ENCODE data around the gene LINGO4.

Gene LINGO4

DNA sequence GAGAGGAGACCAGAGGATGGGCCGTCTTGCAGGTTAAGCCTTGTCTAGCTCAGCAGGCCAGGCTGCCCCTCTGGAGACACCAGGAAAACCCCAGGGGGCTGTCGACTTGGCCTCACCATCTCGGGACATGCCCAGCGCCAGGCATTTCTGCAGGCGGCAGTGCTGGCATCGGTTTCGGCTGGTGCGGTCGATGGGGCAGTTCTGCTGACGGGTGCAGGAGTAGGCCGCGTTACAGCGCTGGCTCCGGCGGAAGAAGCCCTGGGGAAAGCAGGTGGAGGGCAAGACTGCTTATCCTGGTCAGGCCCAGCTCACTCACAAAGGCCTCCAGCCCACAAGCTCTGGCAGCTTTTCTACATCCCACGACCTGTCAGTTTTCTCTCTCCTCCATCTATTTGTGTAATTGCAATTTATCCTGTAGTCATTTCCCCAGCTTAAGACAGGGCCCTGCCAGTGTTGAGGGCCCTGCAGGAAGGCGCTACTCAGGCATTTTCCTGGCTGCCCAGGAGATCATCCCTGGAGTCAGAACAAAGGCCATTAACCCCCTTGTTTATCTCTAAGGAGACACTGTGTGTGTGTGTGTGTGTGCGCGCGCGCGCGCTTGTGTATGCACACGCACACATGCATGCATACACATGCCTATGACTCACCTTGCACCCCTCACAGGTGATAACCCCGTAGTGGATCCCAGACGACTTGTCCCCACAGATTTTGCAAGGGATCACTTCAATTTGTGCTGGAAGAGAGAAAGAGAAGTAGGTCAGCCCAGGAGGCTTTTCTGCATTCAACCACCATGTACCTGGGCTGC is 11.5 kb upstream of the LINGO4 start:
- FAIRE-seq (no peak), DNase-seq (ENCODE audit: extremely low spot score, insufficient read length, low read depth) (no peak)

DNA sequence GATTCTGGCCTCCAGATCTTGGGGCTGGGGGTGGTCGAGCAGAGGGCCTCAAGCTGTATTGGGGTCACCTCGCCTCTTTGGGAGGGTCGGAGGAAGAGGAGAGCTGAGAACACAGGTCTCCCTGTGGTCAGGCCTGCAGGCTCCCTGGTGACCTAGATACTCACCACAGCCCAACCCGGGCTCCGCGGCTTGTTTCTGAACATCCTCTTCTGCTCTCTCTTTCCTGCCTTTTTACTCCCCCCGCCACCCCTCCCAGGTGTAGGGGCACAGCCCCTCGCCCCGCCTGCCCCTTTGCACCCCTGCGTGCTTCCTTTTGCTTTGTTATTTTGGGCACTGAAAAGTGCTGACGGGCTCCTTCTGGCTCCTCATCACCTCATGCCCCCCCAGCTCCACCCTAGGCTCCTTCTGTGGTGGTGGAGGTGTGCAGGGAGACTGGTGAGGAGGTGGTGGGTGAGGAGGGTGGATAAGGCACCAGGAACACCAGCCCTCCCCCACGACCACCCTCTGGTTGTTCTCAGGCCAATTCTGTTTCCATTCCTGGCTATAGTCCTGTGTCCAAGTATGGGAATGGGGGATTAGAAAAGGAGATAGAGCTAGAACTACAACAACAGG is 10.6 kb upstream of the LINGO4 start:
- no peak for DNase-seq (ENCODE audit: extremely low spot score, insufficient read length, low read depth)
- no peak for FAIRE-seq

DNA sequence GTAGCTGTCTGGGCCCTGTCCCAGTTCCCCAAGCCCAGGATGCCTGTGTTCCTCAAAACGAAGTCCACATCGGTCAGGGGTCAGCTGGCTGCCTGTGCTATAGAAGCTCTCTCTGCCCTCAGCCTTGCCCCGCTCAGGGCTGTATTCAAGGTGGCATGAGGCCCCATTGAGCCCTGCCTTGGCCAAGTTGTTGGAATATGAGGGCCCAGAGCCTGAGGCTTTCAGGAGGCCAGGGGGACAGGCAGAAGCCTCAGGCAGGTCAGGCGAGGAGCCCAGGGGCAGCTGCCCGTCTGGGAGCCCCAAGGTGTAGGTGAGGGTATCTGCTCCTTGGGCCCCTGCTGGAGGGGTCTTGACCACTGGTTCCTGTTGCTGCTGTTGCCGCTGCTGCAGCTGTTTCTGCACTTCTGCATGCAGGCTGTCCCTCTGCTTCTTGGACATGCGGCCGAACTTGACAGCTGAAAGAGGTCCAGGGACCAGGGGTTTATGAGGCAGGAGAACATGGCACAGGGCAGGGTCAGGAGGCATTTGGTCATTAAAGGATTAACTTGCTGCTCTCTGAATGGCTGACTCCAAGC is 9.8 kb upstream of the LINGO4 start:
- DNase-seq (ENCODE audit: extremely low spot score, insufficient read length, low read depth), result no peak
- FAIRE-seq, result no peak

DNA sequence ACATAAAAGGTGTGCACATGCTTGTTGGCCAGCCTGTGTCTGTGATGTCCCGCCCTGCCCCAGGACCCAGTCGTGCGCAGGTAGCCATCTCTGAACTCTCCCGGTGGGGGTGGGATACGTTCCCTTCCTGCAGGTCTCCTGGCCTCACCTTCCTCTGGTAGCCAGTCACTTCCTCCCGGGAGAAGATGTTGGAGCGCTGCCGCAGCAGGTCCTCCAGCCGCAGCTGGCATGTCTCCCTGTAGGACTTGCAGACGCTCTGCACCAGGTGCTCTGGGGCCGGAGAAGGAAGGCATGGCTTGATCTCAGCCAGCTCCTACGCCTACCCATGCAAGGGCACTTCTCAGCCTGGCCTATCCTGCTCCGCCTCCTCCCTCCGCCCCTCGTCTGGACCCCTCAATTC is 9.2 kb upstream of the LINGO4 start:
- FAIRE-seq, result no peak
- no peak for DNase-seq (ENCODE audit: extremely low spot score, insufficient read length, low read depth)

DNA sequence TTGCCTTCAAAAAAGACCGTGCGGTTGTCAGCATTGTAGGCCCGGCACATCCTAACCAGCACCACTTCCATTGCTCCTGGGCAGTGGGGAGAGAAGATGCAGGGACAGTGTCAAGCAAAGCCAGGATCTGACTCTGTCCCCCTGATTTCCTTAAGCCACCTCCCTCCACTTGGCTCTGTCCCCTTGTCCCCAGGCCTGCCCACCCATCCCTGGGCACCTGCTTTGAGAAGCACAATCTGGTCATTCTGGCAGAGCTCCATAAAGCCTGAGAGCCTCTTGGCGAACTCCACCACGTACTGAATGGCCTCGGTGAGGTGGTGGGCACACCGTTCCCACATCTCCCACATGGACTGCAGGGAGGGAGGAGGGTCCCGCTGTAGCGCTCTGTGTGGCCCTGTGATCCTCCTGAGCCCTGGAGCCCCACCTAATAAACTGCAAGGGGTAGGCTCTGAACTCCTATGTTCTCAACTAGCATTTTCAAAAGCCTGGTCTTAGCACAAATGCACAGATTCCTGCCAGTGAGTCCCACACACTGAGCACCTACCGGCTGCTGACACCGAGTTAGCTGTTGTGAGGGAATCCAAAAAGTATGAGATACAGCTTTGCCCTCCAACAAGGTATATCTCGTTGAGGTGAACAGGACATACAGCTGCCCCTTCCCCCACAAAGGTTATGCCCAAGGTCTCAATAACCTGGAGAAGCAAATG is 8.2 kb upstream of the LINGO4 start:
- FAIRE-seq (no peak), DNase-seq (ENCODE audit: extremely low spot score, insufficient read length, low read depth) (no peak)

DNA sequence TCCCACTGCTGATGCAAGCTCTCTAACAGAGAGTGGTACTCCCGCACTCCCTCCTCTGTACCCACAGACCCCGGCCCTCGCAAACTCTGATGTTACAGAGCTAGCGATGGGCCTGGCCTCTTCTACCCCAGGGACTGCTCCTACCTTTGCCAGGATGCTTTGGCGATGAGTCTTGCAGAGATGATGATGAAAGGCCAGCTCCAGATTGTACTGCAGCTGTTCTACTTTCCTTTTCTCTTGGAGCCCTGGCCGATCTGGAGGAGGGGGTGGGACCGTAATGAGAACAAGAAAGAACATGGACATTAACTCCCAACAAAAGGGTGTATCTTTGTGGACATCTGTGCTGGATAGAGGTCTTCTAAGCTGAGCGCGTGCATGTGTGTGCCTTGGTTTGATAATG is 6.0 kb upstream of the LINGO4 start:
- FAIRE-seq, result no peak
- DNase-seq (ENCODE audit: extremely low spot score, insufficient read length, low read depth), result no peak

DNA sequence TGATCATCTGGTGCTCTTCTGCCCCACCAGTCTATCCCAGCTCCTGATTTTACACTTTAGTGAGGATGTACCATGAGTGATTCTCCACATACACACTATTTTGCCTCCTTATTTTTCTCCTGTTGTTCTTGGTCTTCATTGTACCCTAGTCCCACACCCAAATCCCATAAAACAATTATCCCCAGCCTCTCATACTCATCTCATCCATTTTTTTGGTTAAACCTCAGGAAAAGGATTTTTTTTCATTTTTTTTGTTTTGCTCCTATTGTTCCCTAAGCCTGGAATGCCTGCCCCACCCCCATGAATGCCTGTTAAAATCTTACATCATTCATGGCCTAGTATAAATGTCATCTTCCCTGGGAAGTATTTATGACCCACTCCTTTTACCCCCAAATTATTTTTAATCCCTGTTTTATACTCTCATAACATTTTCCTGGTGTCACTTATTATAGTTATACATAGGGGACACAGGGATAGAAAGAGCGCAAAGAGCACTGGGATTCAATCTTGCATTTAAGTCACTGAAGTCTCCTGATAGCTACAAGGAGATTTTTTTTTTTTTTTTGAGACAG is 4.9 kb upstream of the LINGO4 start:
- no peak for DNase-seq (ENCODE audit: extremely low spot score, insufficient read length, low read depth)
- FAIRE-seq, result no peak

DNA sequence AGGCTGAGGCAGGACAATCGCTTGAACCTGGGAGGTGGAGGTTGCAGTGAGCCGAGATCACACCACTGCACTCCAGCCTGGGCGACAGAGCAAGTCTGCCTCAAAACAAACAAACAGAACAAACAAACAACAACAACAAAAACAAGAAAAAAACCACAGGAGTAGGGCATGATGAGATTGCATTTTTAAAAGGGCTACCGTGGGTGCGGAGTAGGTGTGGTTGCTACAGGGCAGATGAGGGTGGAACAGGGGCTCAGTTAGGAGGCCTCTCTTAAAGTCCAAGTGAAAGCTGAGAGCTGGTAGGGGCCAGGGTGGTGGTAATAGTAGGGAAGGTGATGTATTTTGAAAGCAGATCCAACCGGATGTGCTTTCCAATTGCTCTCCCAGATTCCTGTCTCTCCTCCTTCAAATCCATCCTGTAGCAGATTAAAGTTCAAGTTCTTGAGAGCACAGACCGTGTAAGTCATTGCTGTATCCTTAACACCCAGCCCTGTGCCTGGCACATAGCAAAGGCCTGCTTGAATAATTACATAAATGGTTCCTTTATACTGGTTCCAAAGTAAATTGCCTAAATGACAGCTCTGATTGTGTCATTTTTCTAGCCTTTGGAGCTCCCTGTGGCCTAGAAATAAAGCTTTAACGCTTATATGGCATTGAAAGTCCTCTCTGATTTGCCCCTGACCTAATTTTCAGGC is 4.2 kb upstream of the LINGO4 start:
- DNase-seq (ENCODE audit: extremely low spot score, insufficient read length, low read depth) (no peak), FAIRE-seq (no peak)

DNA sequence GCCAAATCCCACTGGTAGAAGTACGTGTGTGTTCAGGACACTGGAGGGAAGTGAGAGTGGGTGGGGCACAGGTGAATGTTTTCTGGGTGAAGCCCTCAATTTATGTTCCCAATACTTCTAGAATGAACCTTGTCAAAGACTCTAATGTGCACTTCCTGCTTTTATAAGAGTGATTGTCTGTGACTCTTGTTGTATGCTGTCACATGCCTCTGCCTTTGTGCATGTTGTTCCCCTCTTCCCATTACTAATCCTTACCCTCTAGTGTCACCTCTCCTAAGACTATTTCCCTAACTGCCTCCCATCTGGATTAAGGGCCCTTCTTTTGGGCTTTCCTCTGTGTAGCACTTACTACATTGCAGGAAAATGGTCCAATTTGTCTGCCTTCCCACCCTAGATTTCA is 2.5 kb upstream of the LINGO4 start:
- FAIRE-seq (no peak), DNase-seq (ENCODE audit: extremely low spot score, insufficient read length, low read depth) (no peak)

DNA sequence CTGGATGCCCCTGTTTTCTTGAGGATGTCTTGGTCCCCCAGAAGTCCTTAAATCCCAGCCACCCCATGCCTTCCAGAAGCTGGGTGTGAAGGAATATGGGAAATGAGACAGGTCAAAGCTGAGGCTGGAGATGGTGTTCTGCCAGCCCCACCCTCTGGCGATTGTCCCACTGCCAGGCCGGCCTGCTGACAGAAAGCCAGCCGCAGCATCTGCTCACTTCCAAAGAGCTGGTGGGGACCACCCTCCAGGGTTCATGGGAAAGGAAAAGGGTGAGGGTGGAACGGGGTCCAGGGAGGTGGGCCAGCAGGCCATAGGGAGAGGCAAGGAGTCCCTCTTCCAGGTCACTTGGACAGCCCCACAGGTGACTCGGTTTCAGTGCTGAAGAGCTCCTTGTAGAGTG is 1.9 kb upstream of the LINGO4 start:
- FAIRE-seq (no peak), DNase-seq (ENCODE audit: extremely low spot score, insufficient read length, low read depth) (no peak)

DNA sequence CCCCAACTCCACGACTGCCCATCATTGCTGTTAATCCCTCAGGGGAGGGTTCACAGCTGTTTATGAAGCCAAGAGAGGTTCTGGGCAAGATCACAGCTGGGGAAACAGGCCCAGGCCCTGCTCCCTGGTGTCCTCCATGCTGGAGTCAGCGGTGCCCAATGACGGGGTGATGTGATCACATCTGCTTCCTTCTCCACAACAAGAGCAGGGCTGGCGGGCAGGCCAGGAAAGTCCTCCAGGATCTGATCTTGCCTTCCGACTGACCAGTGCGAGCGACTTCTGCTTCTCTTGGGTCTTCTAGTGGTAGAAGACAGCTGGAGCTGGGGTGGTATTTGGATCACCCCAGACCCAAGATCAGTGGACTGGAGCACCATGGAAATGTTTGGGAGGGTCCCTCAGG is 951 bp upstream of the LINGO4 start:
- FAIRE-seq (no peak), DNase-seq (ENCODE audit: extremely low spot score, insufficient read length, low read depth) (no peak)

DNA sequence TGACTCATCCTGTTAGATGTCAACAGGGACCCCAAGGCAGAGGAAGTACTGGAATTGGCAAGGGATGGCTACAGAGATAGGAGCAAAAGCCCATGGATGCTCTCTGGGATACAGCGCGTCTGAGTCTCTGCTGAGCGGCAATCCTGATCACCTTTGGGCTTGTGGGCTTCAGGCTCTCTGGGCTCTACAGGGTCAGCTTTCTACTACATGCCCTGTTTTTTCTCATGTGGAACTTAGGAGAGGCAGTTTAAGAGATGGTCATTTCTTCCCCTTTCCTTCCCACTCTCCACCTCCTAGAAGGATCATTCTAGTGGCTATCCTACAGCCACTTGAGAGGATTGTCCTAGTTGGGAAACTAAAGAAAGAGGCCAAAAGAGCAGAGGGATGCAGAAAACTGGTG is 1.3 kb downstream of the LINGO4 start:
- FAIRE-seq, result no peak
- DNase-seq (ENCODE audit: extremely low spot score, insufficient read length, low read depth), result no peak

DNA sequence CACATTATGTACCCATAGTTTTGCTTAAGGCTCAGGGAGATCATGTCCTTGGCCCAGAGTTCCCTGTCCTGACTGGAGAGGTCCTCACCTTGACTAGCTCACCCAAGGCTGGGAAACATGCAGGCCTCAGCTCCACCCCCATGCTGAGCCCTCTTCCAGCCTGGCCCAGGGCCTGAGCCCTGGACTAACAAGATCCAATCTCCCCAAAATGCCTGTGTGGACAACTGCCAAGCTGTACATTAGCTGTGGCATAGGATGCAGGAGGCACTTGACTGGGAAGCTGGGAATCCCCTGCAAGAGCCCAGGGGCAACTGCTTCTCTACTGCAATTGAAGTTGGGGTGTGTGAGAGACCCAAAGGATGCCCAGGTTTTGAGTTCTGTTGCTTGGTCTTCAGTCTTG is 2.1 kb downstream of the LINGO4 start:
- DNase-seq (ENCODE audit: extremely low spot score, insufficient read length, low read depth), result no peak
- FAIRE-seq, result no peak

DNA sequence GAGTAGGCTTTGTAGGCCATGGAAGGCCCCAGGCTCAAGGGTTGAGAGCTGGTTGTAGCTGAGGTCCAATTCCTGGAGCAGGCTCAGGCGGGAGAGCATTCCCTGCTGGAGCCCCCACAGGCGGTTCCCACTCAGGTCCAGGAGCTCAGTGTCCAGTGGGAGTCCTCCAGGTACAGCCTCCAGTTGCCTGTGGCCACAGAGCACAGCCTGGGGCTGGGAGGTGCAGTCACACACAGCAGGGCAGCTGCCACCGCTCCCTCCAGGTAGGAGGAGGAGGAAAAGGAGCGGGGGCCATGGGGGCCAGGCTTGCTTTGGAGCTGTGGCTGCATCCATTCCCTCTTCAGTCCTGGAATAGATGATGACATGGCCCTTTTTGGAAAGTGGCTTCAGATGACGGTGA is 2.8 kb downstream of the LINGO4 start:
- DNase-seq (ENCODE audit: extremely low spot score, insufficient read length, low read depth) (no peak), FAIRE-seq (no peak)

DNA sequence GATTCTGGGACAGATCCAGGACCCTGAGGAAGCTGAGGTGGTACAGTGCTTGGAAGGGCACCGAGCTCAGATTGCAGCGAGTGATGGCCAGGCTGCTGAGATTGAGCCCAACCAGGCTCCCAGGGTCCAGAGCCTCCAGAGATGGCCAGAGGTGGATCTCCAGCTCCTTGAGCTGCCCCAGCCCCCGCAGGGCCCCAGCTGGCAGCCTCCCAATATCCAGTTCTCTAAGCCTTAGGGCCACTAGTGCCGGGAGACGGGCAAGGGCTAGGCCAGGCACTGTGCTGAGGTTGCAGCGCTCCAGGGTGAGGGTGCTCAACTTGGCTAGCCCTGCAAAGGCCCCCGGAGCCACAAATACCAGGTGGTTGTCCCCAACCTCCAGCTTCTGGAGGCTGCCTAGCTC is 3.4 kb downstream of the LINGO4 start:
- FAIRE-seq (no peak), DNase-seq (ENCODE audit: extremely low spot score, insufficient read length, low read depth) (no peak)

DNA sequence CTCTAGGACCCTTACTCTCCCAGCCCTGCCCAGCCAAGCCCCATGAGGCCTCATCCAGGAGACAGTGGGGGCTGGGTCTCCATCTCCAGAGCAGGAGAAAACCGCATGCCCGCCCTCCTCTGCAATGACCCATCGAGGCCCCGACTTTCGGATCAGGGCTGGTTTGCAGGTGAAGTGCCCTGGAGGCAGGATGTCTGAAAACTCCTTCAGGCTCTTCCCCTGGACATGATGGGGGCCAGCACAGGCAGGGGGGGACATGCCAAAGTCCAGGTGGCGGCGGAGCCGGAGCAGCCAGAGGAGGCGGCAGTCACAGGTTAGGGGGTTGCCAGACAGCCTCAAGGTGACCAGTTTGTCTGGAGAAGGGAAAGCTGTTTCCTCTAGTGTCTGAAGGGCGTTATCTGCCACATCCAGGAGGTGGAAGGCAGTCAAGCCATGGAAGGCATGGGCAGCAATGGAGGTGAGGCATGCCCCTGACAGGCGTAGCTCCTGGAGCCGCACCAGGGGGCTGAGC is 3.9 kb downstream of the LINGO4 start:
- FAIRE-seq (no peak), DNase-seq (ENCODE audit: extremely low spot score, insufficient read length, low read depth) (no peak)

DNA sequence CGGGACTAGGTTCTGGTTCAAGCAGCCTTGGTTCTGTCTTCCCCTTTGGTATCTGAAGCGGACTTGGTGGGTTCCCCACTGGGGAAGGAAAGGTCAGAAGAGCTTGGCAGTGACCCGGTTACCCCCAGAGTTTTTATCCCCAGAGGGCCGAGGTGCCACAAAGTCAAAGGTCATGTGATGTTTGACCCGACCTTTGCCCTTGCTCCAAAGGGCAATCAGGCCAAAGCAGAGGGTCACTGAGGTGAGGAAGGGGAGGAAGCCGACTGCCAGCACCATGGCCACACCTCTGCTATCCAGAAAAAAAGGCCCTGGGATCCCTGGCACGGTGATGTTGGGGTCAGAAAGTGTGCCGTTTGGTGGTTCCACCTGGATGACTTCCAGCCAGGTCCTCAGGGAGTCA is 4.4 kb downstream of the LINGO4 start:
- FAIRE-seq (no peak), DNase-seq (ENCODE audit: extremely low spot score, insufficient read length, low read depth) (no peak)

DNA sequence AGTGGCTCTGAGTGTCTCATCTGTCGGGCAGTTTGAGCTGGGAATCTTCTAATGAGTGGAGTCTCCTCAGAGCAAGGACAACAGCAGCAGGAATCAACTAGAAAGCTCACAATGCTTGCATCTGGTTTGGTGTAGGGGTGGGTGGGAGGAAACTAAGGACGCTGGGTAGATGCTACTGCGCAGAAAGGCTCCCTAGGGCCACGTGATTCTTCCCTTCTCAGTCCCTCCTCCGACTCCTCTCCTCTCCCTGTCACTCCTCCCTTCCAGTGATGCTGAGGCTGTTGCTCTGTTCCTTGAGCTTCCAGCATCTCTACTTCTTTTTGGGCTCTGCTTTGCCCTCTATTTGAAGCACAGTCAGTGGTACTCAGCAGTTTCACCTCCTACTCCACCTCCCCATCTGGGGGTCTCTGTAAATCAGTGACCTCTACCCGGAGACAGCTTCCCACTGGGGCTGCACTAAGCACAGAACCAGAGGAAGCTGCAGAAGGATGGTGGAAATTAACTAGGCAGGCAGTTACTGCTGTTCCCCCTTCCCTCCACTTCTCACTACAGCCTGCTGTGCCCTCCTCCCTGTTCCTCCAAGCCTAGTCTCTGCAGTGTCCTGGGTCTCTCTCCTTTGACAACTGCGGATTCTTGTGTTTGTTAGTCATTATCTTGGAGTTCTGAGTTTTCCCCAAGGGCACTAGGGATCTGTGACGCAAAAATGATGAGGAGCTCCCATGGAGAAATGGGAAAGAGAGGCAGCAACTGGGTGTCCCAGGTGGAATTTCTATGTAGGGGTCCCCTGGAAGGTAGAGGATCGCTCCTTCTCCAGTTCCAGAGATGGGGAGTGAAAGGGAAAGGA is 5.8 kb downstream of the LINGO4 start:
- FAIRE-seq, result no peak
- no peak for DNase-seq (ENCODE audit: extremely low spot score, insufficient read length, low read depth)

DNA sequence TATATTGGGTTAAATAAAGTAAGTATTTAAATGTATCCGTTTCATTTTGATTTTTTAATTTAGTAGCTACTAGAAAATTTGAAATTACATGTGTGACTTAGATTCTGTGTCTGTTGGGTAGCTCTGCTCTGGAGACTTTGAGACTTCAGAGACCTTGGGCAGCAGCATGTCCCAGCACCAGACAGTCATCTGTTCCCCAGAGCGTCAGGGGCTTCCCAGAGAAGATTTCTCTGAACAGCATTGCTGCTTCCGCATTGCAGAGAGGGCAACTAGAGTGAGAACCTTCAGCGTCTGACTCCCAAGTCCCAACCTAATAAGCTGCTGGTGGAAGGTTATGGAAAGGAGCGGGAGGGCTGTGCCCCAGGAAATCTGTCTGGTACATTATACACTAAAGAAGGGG is 6.6 kb downstream of the LINGO4 start:
- no peak for FAIRE-seq

More for the DNA sequence above, 6.6 kb downstream of the LINGO4 start:
- no peak for DNase-seq (ENCODE audit: extremely low spot score, insufficient read length, low read depth)
